ENCODE data around the gene MZT2A.
"Not testable (repeated sequence)": the region's sequence is repeated elsewhere in the genome, so short reads cannot be mapped to it uniquely, and the experiment has no call there.

GRCh38 chr2:131484906-131485460 is 7.2 kb downstream of the MZT2A start:
- not testable (repeated sequence) for TF ChIP-seq CTCF (IDR thresholded peaks at IDR 0.05); ZNF263 (CRISPR knock-in tag; IDR thresholded peaks at IDR 0.05; ENCODE audit: low read depth)
